K562 (cell line): ENCODE results near the gene SLC35D2. TPM values are rescaled to one million over a fixed set of nuclear protein-coding genes. Genes with fewer than 3 reads are reported as not detected.

ENCODE experiments used
- ARNT ChIP-seq, 2 experiments: fragments of 450-650 bp; IDR thresholded peaks; 2 replicates each; pipeline ENCODE4 v1.6.1; 2016; ENCODE audit warnings: mild to moderate bottlenecking in 1 of 2
- ATF3 ChIP-seq, 2 experiments: fragments of 450-650 bp in 1 of 2; sonication (generic) in 1 of 2; formaldehyde crosslinking in 1 of 2; IDR thresholded peaks in 1 of 2; conservative IDR thresholded peaks in 1 of 2; 2 replicates each; pipeline versions ENCODE4 v1.6.1 to v1.8.1; 2016 to 2023; ENCODE audit warnings: mild to moderate bottlenecking in 2 of 2, moderate library complexity in 2 of 2, inconsistent platforms in 1 of 2, missing genetic modification reagents in 1 of 2
- BCLAF1 ChIP-seq, 2 experiments: fragments of 450-650 bp in 1 of 2; IDR thresholded peaks; 2 replicates each; pipeline ENCODE4 v1.6.1; 2011 to 2017; ENCODE audit warnings: low read depth in 2 of 2, antibody characterized with exemption in 1 of 2, borderline replicate concordance in 1 of 2, low read length in 1 of 2, mild to moderate bottlenecking in 1 of 2, mixed read lengths in 1 of 2; ENCODE audit not compliant: control insufficient read depth in 1 of 2
- BRD4 ChIP-seq: fragments of 200-600 bp; sonication (generic); IDR thresholded peaks from 2 replicates; pipeline ENCODE4 v1.6.1; 2017; ENCODE audit warnings: inconsistent platforms
- CREBBP ChIP-seq: IDR thresholded peaks from one replicate; pipeline ENCODE4 v1.6.1; 2012; ENCODE audit warnings: low read depth, mild to moderate bottlenecking, control low read depth, inconsistent platforms, low read length
- CTBP1 ChIP-seq: fragments of 450-650 bp; IDR thresholded peaks from 2 replicates; pipeline ENCODE4 v1.6.1; 2016; ENCODE audit warnings: borderline replicate concordance
- CXXC5 ChIP-seq: fragments of 250-450 bp; sonication (Bioruptor Pico); IDR thresholded peaks from 2 replicates; pipeline ENCODE4 v1.8.0; 2022; ENCODE audit warnings: inconsistent platforms, mild to moderate bottlenecking, moderate library complexity
- DNMT1 ChIP-seq: fragments of 450-650 bp; IDR thresholded peaks from 2 replicates; pipeline ENCODE4 v1.6.1; 2016; ENCODE audit warnings: antibody characterized with exemption, mild to moderate bottlenecking
- ELF4 ChIP-seq: fragments of 450-650 bp; formaldehyde crosslinking; IDR thresholded peaks from 2 replicates; pipeline ENCODE4 v1.4.0; 2022; ENCODE audit warnings: missing genetic modification characterization
- GABPB2 ChIP-seq: fragments of 250-450 bp; sonication (Bioruptor Pico); conservative IDR thresholded peaks from 2 replicates; pipeline ENCODE4 v1.5.1; 2021; ENCODE audit warnings: mild to moderate bottlenecking
- GTF2E2 ChIP-seq: fragments of 200-800 bp; sonication (Bioruptor generic); IDR thresholded peaks from 2 replicates; pipeline ENCODE4 v1.6.1; 2016; ENCODE audit warnings: missing genetic modification characterization, missing compliant biosample characterization
- JUND ChIP-seq, 2 experiments: IDR thresholded peaks; 2 replicates in 1 of 2; 3 replicates in 1 of 2; pipeline ENCODE4 v1.6.1; 2011; ENCODE audit warnings: borderline replicate concordance in 2 of 2, low read depth in 2 of 2, low read length in 2 of 2, improper control_type of control experiment in 1 of 2, missing biosample characterization in 1 of 2, missing genetic modification characterization in 1 of 2, missing genetic modification reagents in 1 of 2
- LARP7 ChIP-seq: fragments of 450-650 bp; IDR thresholded peaks from 2 replicates; pipeline ENCODE4 v1.6.1; 2016
- MEF2D ChIP-seq: conservative IDR thresholded peaks from 2 replicates; pipeline ENCODE4 v1.6.1; 2016; ENCODE audit warnings: low read depth, missing genetic modification characterization, missing compliant biosample characterization
- MYNN ChIP-seq, 2 experiments: sonication (generic); formaldehyde crosslinking in 1 of 2; IDR thresholded peaks; 2 replicates each; pipeline versions ENCODE4 v1.5.0 to v1.6.1; 2016 to 2020; ENCODE audit warnings: antibody characterized with exemption in 1 of 2, missing genetic modification reagents in 1 of 2
- PHB2 ChIP-seq: fragments of 450-650 bp; IDR thresholded peaks from 2 replicates; pipeline ENCODE4 v1.6.1; 2017; ENCODE audit warnings: low read depth
- POU5F1 ChIP-seq: fragments of 150-350 bp; IDR thresholded peaks from 2 replicates; pipeline ENCODE4 v1.6.1; 2014; ENCODE audit warnings: borderline replicate concordance, low read length, low read depth, mild to moderate bottlenecking; ENCODE audit not compliant: partially characterized antibody
- RUNX1 ChIP-seq: sonication (generic); IDR thresholded peaks from 2 replicates; pipeline ENCODE4 v1.6.1; 2016; ENCODE audit warnings: antibody characterized with exemption, low read depth
- TCF7L2 ChIP-seq: fragments of 150-350 bp; IDR thresholded peaks from 2 replicates; pipeline ENCODE4 v1.6.1; 2016; ENCODE audit warnings: low read depth, mild to moderate bottlenecking, low read length, moderate library complexity
- ZEB2 ChIP-seq: fragments of 450-650 bp; IDR thresholded peaks from 2 replicates; pipeline ENCODE4 v1.6.1; 2016
- ZNF197 ChIP-seq: fragments of 200-800 bp; sonication (Bioruptor generic); IDR thresholded peaks from 2 replicates; pipeline ENCODE4 v1.6.1; 2016; ENCODE audit warnings: low read depth, missing genetic modification characterization, missing compliant biosample characterization
- ZNF232 ChIP-seq: sonication (generic); formaldehyde crosslinking; IDR thresholded peaks from 2 replicates; pipeline ENCODE4 v1.8.0; 2022; ENCODE audit warnings: mild to moderate bottlenecking, missing genetic modification reagents
- ZNF707 ChIP-seq: fragments of 250-450 bp; sonication (Bioruptor Pico); conservative IDR thresholded peaks from 2 replicates; pipeline ENCODE4 v1.8.0; 2022; ENCODE audit warnings: inconsistent platforms, mild to moderate bottlenecking, moderate library complexity
- polyA plus RNA-seq, 8 experiments: library from polyadenylated mRNA; depleted of rRNA in 4 of 8; stranded (reverse) in 5 of 8; unstranded in 3 of 8; fragments of >200 nt; fragmentation: Nextera tagmentation in 2 of 8; fragmentation: Illumina TruSeq in 1 of 8; extraction: Ambion mirVana in 2 of 8; extraction: Trizol in 1 of 8; gene quantifications; 2 replicates each; pipeline versions ENCODE4 v1.2.1 to v1.2.3, GENCODE V29; 2011 to 2014; ENCODE audit warnings: inconsistent platforms in 1 of 8, missing spikeins in 1 of 8
- total RNA-seq, 7 experiments: library from RNA; depleted of rRNA in 6 of 7; stranded (reverse); fragments of >200 nt in 6 of 7; fragmentation: Illumina TruSeq in 2 of 7; extraction: Trizol in 2 of 7; gene quantifications; 2 replicates each; pipeline versions ENCODE4 v1.2.1 to v1.2.3, GENCODE V29; 2011 to 2021; ENCODE audit warnings: low replicate concordance in 1 of 7

Gene SLC35D2
- total and polyA plus RNA-seq, 9 of the 15 experiments (the other 6 are each of a cell fraction or from before 2014, with no cell fraction given): 2.9 to 14.9 (median 11.7) TPM

DNA sequence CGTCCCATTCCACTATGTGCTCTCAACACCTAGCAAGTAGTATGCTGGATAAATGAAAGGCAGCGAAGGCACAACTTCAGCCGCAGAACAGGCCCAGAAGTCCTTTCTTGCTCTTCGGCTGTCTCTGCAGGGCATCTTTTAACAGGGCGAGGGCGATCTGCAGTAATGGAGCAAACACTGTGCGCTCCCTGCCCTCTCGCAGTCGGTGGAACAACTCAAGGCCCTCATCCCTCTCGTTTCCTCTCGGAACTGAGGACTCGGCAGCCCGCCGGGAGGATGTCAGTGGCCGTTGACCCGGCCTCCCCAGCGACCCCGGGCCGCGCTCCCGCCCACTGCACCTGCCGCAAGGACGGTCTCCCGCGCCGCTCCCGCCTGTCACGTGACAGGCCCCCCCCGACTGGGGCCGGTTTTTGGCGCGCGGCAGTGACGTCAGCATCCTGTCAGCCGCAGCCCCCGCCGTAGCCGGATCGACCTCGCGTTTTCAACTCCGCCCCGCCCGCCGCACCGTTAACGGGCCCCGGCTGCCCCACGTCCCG lies 33.6 kb upstream of the SLC35D2 start (continued):
- TF ChIP-seq RUNX1 (no peak), CTBP1 (peak; percentile 52; the same call in 1 of the 2 replicates), LARP7 (no peak), MEF2D (tag) (no peak), CXXC5 (peak; percentile 96), ARNT (IDR thresholded peaks at IDR 0.05) (no peak), ZNF707 (CRISPR knock-in tag) (no peak), ELF4 (0 out of 2 replicates have a peak, but pooled peaks have one; percentile 19), BCLAF1 (IDR thresholded peaks at IDR 0.05; ENCODE audit: borderline replicate concordance in 1 of 2, control insufficient read depth in 1 of 2, low read depth in 2 of 2, low read length in 1 of 2) (no peak), POU5F1 (no peak), ZNF232 (CRISPR knock-in tag) (no peak), ZEB2 (no peak), PHB2 (no peak), MYNN (IDR thresholded peaks at IDR 0.05) (no peak), MYNN (CRISPR knock-in tag; IDR thresholded peaks at IDR 0.05) (no peak), ZNF197 (CRISPR knock-in tag) (no peak), ATF3 (IDR thresholded peaks at IDR 0.05) (peak; percentile 87), ATF3 (CRISPR knock-in tag; conservative IDR thresholded peaks at IDR 0.05) (no peak), CREBBP (no peak), GABPB2 (CRISPR knock-in tag) (no peak), DNMT1 (no peak), GTF2E2 (tag) (no peak), BRD4 (no peak), TCF7L2 (no peak), JUND (IDR thresholded peaks at IDR 0.05; ENCODE audit: borderline replicate concordance, low read depth, low read length) (peak; percentile 77), JUND (tag; IDR thresholded peaks at IDR 0.05; ENCODE audit: borderline replicate concordance, low read depth, low read length) (no peak; the same call in 2 of the 3 replicates)
